ENCODE results near the gene CORO6. TPM values are rescaled to one million over a fixed set of nuclear protein-coding genes. Genes with fewer than 3 reads are reported as not detected.

The CORO6 gene
- total and polyA plus RNA-seq, 2 of the 13 experiments (the other 11 are each of a cell fraction or from before 2014, with no cell fraction given) = 0.42 to 0.82 TPM

DNA sequence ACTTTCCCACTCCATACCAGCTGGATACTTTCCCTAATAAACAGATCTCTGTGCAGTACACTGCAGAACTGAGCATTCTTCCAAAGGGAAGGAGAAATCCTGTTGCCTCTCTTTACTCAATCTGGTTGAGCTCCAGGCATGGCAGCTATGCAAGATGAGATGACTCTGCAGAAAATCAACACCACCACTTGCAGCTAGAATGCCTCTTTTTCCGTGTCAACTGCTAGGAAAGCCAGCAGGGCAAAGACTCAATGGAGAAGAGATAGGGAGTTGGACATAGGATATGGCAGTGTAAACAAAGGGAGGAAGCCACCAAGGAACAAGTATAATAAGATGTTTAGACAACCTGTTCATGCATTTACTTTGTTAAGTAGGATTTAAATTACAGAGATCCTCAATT is 40.4 kb upstream of the CORO6 start (continued):
- TF ChIP-seq ASH2L (IDR thresholded peaks at IDR 0.05; ENCODE audit: insufficient read length, low read depth, low read length) = peak; percentile 25
- peak; percentile 79 for TF ChIP-seq NFE2L2 (IDR thresholded peaks at IDR 0.05; ENCODE audit: low read length)
- peak; percentile 74; the same call in 1 of the 2 replicates for TF ChIP-seq ZNF644 (CRISPR knock-in tag; IDR thresholded peaks at IDR 0.05; ENCODE audit: low read depth)
- TF ChIP-seq NFE2 (CRISPR knock-in tag; IDR thresholded peaks at IDR 0.05) = peak; percentile 93
- peak; percentile 77 for TF ChIP-seq MAFF (IDR thresholded peaks at IDR 0.05; ENCODE audit: low read depth, low read length)

DNA sequence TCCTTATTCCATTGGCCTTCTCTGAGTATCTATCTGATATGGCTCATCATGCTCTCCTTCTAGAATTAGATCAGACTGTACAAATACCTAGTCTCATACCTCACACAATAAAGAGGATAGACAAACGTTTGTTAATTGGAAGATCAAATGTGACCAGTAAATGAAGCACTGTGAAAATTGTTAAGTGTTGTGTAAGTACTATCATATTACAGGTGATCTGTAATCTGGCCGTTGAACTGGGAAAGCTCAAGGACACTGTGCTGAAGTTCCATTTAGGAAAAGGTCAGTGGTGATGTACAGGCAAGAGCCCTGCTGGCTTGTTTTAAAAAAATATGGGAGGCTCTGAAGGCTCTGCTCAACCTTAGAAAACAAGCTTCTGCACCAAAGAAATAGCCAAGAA is 38.5 kb upstream of the CORO6 start:
- ATAC-seq (peak; percentile 85), FAIRE-seq (peak; percentile 64), DNase-seq (ENCODE audit: low spot score) (peak; percentile 75)
- Histone ChIP-seq H4K20me1 (ENCODE audit: insufficient read depth, low read length) (no peaks in the 10 kb centered on the region), H3K4me3 (replicated peaks in 1 of 3; ENCODE audit: insufficient read depth in 1 of 3, low read depth in 2 of 3, low read length in 3 of 3) (no peak overlapping the region), H3K4me1 (ENCODE audit: insufficient read depth, low read length) (peaks cover 33% of the 10 kb centered on the region), H3K79me2 (ENCODE audit: insufficient read depth, low read length) (no peaks in the 10 kb centered on the region), H3K9me3 (ENCODE audit: low read length) (no peaks in the 10 kb centered on the region), H3K9ac (ENCODE audit: insufficient read depth, low read depth, low read length) (no peak overlapping the region), H3K27ac (ENCODE audit: extremely low read length, insufficient read depth, low read length) (peak overlapping the region; percentile 51), H3K36me3 (replicated peaks in 1 of 2; ENCODE audit: control insufficient read depth in 1 of 2, insufficient read depth in 2 of 2, low read length in 2 of 2) (no peaks in the 10 kb centered on the region), H3K4me2 (ENCODE audit: low read depth, low read length) (peak overlapping the region; percentile 22; the same call in 1 of the 2 replicates), H2AFZ (ENCODE audit: low read length) (no peak overlapping the region), H3K27me3 (ENCODE audit: control insufficient read depth in 1 of 2, insufficient read depth in 2 of 2, low read length in 2 of 2) (no peaks in the 10 kb centered on the region)
- 6% methylated on average over 2 of the region's 2 CpGs for WGBS (ENCODE audit: low lambda C conversion rate)
- intact Hi-C loops (cut with micrococcal nuclease; ENCODE audit: unreplicated experiment) (no loop called here), in situ Hi-C loops (cut with HindIII; ENCODE audit: extremely low pct_ligation_motif_present, low pct_unique_long_range_greater_than_20kb) (no loop called here)
- no TSS peak for BruUV-seq (replicated peaks)
- POLR2A ChIA-PET = no interaction called here
- CTCF ChIA-PET (ENCODE audit: low intra/inter-chr PET ratio, low total read pairs) = no interaction called here
- TF ChIP-seq, protein P1, sequence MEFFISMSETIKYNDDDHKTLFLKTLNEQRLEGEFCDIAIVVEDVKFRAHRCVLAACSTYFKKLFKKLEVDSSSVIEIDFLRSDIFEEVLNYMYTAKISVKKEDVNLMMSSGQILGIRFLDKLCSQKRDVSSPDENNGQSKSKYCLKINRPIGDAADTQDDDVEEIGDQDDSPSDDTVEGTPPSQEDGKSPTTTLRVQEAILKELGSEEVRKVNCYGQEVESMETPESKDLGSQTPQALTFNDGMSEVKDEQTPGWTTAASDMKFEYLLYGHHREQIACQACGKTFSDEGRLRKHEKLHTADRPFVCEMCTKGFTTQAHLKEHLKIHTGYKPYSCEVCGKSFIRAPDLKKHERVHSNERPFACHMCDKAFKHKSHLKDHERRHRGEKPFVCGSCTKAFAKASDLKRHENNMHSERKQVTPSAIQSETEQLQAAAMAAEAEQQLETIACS (CRISPR knock-in tag; IDR thresholded peaks at IDR 0.05) = no peak
- TF ChIP-seq, protein P2, sequence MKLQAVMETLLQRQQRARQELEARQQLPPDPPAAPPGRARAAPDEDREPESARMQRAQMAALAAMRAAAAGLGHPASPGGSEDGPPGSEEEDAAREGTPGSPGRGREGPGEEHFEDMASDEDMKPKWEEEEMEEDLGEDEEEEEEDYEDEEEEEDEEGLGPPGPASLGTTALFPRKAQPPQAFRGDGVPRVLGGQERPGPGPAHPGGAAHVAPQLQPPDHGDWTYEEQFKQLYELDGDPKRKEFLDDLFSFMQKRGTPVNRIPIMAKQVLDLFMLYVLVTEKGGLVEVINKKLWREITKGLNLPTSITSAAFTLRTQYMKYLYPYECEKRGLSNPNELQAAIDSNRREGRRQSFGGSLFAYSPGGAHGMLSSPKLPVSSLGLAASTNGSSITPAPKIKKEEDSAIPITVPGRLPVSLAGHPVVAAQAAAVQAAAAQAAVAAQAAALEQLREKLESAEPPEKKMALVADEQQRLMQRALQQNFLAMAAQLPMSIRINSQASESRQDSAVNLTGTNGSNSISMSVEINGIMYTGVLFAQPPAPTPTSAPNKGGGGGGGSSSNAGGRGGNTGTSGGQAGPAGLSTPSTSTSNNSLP (IDR thresholded peaks at IDR 0.05; ENCODE audit: low read depth, low read length) = peak; percentile 54; the same call in 1 of the 2 replicates
- TF ChIP-seq SP5 (CRISPR knock-in tag; IDR thresholded peaks at IDR 0.05; ENCODE audit: borderline replicate concordance, low read depth) (no peak), ZNF773 (CRISPR knock-in tag; IDR thresholded peaks at IDR 0.05; ENCODE audit: borderline replicate concordance) (no peak), TARDBP (CRISPR knock-in tag; IDR thresholded peaks at IDR 0.05) (0 out of 2 replicates have a peak, but pooled peaks have one; percentile 18)
- TF ChIP-seq, protein P3, sequence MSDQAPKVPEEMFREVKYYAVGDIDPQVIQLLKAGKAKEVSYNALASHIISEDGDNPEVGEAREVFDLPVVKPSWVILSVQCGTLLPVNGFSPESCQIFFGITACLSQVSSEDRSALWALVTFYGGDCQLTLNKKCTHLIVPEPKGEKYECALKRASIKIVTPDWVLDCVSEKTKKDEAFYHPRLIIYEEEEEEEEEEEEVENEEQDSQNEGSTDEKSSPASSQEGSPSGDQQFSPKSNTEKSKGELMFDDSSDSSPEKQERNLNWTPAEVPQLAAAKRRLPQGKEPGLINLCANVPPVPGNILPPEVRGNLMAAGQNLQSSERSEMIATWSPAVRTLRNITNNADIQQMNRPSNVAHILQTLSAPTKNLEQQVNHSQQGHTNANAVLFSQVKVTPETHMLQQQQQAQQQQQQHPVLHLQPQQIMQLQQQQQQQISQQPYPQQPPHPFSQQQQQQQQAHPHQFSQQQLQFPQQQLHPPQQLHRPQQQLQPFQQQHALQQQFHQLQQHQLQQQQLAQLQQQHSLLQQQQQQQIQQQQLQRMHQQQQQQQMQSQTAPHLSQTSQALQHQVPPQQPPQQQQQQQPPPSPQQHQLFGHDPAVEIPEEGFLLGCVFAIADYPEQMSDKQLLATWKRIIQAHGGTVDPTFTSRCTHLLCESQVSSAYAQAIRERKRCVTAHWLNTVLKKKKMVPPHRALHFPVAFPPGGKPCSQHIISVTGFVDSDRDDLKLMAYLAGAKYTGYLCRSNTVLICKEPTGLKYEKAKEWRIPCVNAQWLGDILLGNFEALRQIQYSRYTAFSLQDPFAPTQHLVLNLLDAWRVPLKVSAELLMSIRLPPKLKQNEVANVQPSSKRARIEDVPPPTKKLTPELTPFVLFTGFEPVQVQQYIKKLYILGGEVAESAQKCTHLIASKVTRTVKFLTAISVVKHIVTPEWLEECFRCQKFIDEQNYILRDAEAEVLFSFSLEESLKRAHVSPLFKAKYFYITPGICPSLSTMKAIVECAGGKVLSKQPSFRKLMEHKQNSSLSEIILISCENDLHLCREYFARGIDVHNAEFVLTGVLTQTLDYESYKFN (CRISPR knock-in tag; conservative IDR thresholded peaks at IDR 0.05) = peak; percentile 55
- TF ChIP-seq, protein P4, sequence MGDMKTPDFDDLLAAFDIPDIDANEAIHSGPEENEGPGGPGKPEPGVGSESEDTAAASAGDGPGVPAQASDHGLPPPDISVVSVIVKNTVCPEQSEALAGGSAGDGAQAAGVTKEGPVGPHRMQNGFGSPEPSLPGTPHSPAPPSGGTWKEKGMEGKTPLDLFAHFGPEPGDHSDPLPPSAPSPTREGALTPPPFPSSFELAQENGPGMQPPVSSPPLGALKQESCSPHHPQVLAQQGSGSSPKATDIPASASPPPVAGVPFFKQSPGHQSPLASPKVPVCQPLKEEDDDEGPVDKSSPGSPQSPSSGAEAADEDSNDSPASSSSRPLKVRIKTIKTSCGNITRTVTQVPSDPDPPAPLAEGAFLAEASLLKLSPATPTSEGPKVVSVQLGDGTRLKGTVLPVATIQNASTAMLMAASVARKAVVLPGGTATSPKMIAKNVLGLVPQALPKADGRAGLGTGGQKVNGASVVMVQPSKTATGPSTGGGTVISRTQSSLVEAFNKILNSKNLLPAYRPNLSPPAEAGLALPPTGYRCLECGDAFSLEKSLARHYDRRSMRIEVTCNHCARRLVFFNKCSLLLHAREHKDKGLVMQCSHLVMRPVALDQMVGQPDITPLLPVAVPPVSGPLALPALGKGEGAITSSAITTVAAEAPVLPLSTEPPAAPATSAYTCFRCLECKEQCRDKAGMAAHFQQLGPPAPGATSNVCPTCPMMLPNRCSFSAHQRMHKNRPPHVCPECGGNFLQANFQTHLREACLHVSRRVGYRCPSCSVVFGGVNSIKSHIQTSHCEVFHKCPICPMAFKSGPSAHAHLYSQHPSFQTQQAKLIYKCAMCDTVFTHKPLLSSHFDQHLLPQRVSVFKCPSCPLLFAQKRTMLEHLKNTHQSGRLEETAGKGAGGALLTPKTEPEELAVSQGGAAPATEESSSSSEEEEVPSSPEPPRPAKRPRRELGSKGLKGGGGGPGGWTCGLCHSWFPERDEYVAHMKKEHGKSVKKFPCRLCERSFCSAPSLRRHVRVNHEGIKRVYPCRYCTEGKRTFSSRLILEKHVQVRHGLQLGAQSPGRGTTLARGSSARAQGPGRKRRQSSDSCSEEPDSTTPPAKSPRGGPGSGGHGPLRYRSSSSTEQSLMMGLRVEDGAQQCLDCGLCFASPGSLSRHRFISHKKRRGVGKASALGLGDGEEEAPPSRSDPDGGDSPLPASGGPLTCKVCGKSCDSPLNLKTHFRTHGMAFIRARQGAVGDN (CRISPR knock-in tag; IDR thresholded peaks at IDR 0.05) = no peak
